ENCODE measurements around the gene MIPEP.
"Not testable (repeated sequence)": the region's sequence is repeated elsewhere in the genome, so short reads cannot be mapped to it uniquely, and the experiment has no call there.

Gene MIPEP

DNA sequence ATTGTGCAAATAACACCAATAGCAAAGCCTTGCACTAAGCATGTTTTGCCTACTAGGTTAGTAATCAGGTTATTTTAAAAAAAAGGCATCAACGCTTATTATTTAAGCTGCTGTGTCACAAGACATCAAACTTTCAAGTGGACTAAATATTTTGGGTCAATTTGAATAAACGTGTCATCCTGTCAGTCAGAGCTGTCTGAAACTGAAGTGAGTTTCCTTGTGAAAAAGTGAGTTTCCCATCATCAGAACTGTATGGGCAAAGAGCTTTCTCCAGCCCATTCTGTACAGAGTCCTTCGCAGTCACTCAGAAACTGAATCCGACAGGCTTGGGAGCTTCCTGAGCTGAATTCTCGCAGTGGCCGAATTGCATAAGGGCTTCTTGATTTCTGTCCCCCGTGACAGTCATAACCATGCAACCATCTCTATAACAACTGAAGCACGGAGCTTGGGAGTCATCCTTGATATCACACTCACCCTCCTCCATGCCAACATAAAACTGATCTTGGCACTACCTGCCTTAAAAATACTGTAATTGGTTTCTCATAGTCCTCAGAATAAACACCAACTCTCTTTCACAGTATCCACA is 139.8 kb downstream of the MIPEP start:
- DNase-seq (ENCODE audit: low read depth, low spot score) = no peak

DNA sequence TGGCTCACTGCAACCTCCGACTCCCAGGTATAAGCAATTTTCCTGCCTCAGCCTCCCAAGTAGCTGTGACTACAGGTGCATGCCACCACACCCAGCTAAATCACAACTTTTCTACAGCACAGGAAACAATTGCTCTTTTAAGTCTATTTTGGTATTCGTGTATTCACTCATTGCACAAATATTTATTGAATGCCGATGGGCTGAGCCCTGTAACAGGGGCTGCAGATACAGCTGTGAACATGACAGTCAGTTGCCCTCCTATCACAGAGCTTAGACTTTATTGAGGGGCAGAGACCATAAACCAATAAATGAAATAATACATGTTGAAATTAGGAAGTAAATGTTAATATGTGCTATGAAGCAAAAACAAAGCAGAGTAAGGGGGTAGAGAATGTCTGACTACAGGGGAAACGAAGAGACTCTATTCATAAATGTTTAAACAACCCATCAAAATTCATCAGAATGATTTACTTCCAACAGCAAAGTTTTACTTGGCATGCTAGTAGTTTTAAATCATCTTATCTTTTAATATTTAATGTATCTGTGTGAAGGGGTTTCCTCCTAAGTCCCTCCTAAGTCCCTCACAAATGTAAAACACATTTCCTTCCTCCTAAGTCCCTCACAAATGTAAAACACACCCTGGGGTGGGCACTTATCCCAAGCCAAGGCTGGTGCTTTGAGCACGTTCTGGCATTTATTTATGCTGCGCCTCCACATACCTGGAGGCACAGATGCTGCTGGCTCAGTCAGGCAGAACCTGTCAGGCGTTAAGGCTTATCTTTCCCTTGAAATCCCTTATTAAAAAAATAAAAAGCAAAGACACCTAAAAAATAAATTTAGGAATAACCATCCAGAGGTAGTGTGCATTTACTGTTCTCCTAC is 140.8 kb downstream of the MIPEP start:
- DNase-seq (ENCODE audit: low read depth, low spot score) = no peak

DNA sequence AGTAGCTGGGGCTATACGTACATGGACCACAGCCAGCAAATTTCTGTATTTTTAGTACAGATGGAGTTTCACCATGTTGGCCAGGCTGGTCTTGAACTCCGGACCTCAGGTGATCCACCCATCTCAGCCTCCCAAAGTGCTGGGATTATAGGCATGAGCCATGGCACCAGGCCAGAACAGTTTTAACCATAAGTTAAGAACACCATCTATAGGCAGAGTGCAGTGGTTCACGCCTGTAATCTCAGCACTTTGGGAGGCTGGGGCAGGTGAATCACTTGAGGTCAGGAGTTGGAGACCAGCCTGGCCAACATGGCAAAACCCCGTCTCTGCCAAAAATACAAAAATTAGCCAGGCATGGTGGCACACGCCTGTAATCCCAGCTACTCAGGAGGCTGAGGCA is 143.1 kb downstream of the MIPEP start:
- not testable (repeated sequence) for DNase-seq (ENCODE audit: low read depth, low spot score)

DNA sequence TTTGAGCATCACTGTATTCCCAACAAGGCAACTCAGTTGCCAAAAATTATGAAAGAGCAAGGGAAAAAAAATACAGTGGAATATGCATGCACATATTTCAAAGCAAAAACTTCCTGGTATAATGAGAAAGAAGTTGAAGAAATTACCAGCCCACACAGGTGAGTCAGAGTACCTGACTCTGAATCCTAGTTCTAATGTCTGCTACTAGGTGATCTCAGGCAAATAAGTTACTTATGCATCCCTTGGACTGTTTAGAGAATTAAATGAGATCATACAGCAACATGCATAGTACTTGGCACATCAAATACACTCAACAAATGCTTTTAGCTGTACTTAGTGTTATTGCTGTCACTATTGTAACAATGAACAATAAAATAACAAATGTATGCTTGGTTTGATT is 144.9 kb downstream of the MIPEP start:
- DNase-seq (ENCODE audit: low read depth, low spot score) = no peak

DNA sequence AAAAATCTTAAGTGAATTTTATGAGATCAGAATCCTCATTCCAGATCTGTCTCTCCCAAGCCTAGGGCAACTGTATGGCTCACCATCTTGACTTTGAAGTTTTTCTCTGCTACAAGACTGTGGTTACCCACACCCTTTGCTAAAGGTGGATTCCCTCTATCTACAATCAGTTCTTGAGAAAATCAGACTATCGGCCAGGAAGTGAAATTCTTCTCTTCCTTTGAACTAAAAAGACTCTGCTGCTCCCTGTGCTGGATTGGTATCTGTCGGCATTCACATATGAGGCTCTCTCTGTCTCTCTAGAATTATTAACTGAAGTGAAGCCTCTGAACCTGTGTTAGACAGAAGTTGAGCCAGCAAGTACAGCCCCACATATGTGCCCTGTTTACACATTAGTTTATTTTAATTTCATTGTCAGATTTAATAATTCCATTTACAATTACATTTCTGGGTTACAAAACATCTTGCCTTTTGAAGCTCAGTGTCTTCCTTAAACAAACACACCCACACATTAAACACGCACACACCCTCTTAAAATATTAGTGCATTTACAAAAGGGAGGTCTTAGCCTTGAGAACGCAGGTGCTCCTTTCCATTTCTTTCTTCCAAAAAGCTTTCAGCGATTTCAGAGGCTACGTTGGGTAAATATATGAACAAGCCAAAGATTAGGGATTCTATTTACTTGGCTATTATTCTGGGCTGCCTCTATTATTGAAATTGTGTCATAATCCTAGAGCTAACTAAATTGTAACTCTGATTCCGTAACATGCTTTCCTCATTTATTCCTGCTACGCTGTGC is 145.7 kb downstream of the MIPEP start:
- no peak for DNase-seq (ENCODE audit: low read depth, low spot score)

DNA sequence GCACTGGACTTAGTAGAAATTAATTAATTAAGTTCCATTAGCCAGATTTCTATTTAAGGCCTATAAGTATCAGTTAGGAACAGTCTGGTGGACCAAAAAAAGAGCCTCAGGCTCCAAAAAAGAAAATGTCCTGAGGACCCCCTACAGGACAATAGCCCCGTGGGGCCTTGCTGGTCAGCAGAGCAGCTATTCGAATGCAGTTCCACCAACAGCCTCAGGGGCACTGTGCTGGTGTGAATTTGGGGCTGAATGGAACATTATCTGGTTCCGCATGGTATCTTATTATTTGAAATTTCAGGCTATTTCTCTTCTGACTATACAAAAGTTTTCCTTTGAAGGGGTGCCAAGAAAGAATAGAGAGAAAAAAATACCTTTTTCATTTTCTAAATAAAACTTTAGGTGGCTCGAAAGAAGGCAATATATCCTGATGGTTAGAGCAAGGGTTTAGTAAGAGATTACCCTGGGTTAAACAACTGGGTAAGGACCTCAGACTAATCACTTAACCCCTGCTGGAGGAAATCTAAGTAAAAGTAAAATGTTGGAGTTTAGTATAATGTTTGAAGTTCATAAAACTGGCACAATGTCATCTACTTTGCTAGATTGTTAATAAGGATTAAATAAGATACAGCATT is 147.2 kb downstream of the MIPEP start:
- DNase-seq (ENCODE audit: low read depth, low spot score) = no peak

DNA sequence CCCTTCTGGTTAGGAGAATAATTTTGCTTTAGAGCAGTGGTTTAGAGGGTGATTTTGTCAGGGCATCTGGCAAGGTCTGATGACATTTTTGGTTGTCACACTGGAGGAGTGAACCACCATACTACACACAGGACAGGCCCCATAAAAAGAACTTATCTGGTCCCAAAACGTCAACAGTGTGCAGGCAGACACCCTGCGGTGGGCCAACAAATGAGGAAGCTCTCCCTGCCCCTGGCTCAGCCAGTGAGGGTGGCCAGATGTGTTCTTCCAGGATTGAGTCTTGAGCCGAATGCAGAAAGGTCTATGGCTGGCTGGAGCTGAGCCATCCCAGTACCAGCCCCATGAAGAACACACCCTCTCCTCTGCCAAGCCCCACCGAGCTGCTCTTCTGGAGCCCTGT is 149.2 kb downstream of the MIPEP start:
- DNase-seq (ENCODE audit: low read depth, low spot score) = no peak

DNA sequence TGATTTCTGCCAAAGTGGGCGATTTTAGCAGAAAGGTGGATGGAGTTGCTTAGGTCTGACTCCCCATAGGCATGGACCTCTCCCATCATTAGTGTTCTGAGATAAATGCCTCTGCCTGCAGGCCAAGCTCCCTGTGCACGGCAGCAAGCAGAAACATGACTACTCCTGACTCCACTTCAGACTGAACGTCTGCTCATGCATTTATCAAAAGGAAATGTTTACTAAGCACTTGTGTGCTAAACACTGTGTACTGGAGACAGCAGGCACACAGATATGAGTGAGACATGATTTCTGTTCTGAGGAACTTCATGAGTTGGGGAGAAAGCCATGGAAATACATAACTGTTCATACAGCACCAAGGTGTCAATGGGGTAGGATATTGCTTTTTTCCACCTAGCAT is 149.6 kb downstream of the MIPEP start:
- no peak for DNase-seq (ENCODE audit: low read depth, low spot score)

DNA sequence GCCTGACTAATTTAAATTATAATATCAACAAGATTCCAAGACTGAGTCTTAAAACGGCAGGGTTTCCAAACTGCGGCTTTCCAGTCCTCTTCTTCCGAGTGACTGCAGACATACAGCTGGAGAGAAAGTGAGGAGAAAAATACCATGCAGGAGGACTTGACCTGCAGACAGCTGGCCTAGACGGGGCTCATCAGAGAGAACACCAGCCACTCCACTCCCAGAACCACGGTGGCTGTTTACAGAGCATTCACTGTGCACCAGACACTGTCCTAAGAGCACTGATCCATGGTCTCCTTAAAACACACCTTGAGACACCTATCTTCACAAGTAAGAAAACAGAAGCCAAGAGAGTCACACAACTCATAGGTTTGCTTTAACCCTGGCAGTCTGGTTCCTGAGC is 152.7 kb downstream of the MIPEP start:
- DNase-seq (ENCODE audit: low read depth, low spot score) = no peak

DNA sequence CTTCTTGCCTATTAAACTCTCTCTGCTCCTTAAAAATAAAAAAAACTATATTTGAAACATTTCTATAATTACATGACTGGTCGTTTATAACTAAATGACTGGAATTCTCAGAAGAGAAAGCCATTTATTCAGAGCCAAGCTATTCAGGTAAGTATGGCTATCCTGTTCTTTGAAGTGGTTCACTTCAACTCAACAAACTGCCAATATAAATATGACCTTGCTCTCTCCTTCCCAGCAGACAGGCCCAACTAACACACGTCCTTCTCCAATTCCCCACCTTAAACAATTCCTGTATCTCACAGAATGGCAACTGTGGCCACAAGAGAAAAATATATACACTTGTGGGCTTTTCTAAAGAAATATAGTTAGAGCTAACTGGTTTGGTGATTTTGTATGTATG is 153.9 kb downstream of the MIPEP start:
- no peak for DNase-seq (ENCODE audit: low read depth, low spot score)

DNA sequence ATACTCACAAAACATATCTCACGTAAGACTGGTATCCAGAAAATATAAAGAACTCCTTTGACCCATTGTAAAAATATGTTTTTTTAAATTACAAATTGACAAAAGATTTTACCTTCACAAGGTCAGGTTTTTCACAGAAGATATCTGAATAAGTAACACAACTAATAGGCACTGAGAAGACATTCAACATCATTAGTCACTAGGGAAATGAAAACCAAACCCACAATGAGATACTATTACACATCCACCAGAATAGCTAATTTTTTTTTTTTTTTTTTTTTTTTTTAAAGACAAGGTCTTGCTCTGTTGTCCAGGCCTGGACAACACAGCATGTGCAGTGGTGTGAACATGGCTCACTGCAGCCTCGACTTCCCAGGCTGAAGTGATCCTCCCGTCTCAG is 157.5 kb downstream of the MIPEP start:
- no peak for DNase-seq (ENCODE audit: low read depth, low spot score)

DNA sequence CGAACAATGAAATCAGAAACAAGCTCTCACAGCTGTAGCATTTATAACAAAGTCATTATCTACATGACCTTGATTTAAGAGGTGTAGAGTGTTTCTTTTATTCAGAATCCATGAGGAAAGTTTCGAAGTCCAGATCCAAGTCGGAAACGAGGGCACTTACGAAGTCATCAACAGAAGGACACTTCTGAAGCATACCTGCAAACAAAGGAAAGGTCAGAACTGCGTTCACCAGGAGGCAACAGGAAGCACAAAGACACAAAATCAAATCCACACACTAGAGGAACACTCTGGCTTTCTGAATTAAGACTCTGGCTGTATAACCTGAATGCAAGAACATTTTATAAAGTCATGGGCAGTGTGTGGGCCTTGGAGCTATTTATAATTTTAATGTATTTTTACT is 158.9 kb downstream of the MIPEP start:
- no peak for DNase-seq (ENCODE audit: low read depth, low spot score)

DNA sequence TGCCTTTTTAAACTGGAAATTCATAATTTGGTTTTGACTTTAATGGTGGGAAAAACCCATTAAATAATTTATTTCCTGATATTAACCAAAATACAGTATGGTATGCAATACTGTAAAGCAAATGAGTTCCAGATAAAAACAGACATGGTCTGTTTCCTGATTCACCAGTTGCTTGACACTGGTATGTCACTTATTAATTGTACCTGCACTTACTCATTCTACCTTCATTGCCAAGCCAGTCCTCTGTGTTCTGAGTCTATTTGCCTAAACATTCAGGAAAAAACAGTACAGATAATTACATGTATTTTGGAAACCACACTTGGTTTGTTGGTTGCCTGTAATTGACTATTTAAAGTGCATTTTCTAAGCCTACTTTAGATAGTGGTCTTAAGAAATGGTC is 159.7 kb downstream of the MIPEP start:
- DNase-seq (ENCODE audit: low read depth, low spot score) = no peak

DNA sequence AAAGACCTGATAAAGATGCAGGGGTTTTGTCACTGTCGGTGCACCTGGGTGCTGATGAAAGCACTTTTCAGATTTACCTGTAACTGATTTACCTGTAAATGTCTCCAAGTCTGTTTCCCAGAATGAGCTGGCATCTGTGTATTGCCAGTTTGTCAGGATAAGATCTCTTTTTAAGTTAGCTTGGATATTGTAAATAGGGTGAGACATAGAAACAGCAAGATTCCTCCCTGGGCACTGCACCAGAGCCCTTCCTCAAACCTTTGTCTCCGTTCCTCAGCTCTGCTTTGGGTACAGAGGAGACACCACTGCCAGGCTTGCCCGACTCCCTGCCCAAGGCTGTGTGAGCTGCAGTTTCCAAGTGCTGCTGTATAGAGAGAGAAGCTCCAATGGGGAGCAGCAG is 160.4 kb downstream of the MIPEP start:
- no peak for DNase-seq (ENCODE audit: low read depth, low spot score)

DNA sequence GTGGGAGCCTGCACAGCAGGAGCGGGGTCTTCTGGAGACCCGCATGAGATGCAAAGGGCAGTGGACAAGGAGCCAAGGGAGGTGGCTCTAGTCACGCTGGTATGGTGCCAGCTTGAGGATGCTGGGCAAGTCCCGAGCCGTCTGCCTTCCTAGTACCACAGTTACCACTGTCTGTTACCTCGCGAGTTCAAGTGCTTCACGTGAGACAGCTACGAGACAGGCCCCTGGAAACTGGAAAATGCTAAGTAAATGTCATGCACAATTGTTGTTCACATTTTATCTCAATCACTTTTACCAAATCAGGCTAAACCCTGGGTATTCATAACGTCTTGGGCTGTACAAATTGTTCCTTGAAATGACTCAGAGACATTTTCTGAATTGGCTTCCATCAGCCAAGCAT is 163.3 kb downstream of the MIPEP start:
- DNase-seq (ENCODE audit: low read depth, low spot score) = no peak

DNA sequence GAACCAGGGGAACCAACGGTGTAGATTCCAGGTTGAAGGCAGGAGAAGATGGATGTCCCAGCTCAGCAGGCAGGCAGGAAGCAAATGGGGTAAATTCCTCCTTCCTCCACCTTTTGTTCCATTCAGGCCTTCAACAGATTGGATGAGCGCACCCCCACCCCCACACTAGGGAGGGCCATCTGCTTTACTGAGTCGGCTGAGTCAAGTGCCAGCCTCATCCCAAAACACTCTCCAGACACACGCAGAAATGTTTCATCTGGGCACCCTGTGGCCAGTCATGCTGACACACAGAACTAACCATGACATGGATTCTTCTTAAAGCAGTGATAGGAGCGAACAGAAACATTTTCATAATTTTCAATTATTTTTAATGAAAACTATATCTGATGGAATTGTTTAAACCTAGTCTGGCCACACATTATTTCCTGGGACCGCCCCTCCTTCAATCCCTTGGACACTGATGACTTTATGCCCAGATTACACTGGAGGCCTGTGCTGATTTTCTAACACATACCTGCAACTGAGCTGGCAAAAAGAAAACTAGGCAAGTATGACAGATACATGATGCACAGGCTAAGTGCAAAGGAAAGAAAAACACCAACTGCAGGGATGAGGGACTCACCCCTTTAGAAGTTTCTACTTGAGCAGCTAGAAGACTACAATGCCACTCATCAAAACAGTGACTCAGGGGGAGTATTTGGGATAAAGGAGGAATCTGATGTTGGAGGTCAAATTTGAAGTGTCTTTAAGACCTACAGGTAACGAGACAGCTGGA is 164.8 kb downstream of the MIPEP start:
- DNase-seq (ENCODE audit: low read depth, low spot score) = no peak

DNA sequence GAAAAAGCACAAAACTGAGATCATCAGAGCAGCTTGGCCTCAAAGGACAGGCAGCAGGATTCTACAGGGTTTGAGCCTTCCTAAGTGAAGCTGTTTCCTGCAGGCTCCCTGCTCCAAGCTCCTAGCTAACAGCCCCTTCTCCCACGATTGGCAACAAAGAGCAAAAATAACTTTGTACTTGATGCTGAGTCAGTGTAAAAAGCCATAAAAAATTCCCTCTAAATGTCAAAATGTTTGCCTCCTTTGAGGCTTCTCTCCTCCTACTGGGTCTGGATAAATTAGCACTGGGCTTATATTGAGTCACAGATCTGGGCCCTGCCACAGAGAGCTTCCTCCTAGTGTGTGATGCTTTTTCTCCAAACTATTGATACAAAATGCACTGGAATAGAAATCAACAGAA is 165.7 kb downstream of the MIPEP start:
- no peak for DNase-seq (ENCODE audit: low read depth, low spot score)

DNA sequence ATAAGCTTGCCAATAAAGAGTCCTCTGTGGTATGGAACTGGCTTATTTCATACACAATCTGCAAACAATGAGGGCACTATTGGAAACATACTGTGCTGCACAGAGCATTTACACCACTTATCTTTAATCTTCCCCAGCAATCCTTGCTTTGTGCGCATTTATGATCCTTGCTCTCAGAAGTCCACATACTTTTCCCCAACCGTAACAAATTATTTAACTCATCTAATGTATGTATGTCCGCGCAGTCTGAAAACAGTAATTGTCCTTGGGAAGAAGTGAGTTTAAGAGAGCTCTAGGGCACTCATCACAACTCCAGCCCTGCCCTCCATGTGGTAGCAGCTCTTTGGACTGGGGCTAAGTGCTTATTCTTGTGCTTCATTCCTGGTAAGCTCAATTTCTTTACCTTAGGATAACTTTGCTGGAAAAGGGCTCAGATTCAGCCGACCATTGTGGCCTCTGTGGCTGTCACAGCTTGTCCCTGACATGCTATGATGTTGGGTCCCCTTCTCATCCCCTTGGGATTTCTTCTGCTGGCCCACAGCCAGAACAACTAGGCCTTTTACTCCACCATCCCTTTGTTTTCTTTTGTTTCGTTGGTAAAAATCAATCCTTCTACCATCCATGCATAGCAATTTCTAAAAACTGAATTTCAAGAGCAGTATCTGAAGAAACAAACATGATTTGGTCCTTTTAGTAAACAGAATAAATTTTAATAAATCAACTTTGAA is 166.3 kb downstream of the MIPEP start:
- no peak for DNase-seq (ENCODE audit: low read depth, low spot score)

DNA sequence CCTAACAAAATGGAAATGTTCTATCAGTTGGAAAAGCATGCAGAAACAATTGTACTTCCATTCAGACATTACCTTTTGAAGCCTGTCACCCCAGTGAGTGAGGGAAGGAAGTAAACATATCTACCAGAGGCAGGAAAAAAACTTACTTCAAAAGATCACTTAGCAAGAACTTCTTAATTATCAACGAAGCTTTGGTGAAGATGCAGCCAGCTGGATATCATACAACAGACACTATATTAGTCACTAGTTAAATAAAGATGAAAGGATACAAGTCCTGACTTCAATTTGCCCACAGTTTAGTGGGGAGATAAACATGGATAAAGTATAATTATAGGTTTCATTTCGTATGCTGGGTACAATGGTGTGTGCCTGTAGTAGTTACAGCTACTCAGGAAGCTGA is 170.2 kb downstream of the MIPEP start:
- DNase-seq (ENCODE audit: low read depth, low spot score) = no peak

DNA sequence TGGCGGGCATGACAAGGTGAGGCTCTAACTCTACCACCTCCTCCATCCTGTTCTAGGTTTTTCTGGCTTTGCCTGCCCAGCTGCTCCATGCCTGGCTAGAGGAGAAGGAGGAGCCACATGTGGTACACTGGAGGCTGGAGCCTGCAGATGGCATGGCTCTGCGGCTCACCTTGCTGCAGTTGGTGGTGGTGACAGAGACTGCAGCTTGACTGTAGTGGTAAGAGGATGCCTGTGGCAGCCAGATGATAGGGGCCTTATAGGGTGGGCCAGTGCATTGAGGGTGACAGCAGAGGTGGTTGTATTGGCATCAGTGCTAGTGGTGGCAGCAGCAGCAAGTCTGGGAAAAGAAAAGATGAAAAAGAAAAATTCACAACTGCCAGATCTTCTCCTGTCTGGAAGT is 172.8 kb downstream of the MIPEP start:
- no peak for DNase-seq (ENCODE audit: low read depth, low spot score)

DNA sequence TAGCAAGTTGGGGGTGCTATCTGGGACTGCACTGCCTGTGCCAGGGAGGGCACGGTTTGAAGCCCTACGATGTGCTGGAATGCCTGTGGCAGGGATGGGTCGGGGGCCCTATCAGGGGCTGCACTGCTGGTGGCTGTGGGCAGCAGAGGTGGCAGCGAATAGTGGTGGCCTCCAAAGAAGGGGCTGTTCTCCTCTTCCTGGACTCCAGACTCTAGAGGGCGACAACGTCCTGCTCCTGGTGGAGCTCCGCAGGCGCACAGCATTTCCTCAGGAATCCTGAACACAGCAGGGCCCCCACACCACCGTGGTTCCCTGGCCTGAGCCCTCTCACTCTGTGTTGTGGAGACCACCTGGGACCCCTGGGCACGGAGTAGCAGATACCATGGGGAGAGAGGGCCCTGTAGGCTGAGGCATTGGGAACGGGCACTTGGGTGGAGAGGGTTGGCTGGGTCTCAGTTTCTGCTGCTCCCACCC is 173.4 kb downstream of the MIPEP start:
- no peak for DNase-seq (ENCODE audit: low read depth, low spot score)

Data from smooth muscle cell of the brain vasculature (primary cell).